Endodermal cell (in vitro differentiated cells): Measurements from ENCODE around the gene DENND1A. TPM values are rescaled to one million over a fixed set of nuclear protein-coding genes. Genes with fewer than 3 reads are reported as not detected.

Experiments used
- DNase-seq: peaks from one replicate; pipeline ENCODE4 v3.0.0-alpha.2; 2017
- H3K27ac ChIP-seq: 2 replicates; pipeline ENCODE4 v1.5.1; 2013; ENCODE audit warnings: mild to moderate bottlenecking, low read depth, low read length, moderate library complexity
- H3K27me3 ChIP-seq: 2 replicates; pipeline ENCODE4 v1.6.1; 2013; ENCODE audit warnings: mild to moderate bottlenecking, low read length, moderate library complexity; ENCODE audit not compliant: insufficient read depth, control insufficient read depth, poor library complexity, severe bottlenecking
- H3K36me3 ChIP-seq: 2 replicates; pipeline ENCODE4 v1.7.0; 2013; ENCODE audit warnings: mild to moderate bottlenecking, low read length, moderate library complexity; ENCODE audit not compliant: control insufficient read depth, insufficient read depth
- H3K4me1 ChIP-seq: one replicate; pipeline ENCODE4 v1.7.0; 2013; ENCODE audit warnings: low read length; ENCODE audit not compliant: control insufficient read depth, insufficient read depth
- H3K4me3 ChIP-seq: 2 replicates; pipeline ENCODE4 v1.5.1; 2013; ENCODE audit warnings: mild to moderate bottlenecking, low read length, moderate library complexity
- H3K9ac ChIP-seq: 2 replicates; pipeline ENCODE4 v1.6.1; 2013; ENCODE audit warnings: mild to moderate bottlenecking, low read length, moderate library complexity; ENCODE audit not compliant: poor library complexity, severe bottlenecking; ENCODE audit errors: extremely low read depth
- H3K9me3 ChIP-seq: 2 replicates; pipeline ENCODE4 v1.6.1; 2013; ENCODE audit warnings: mild to moderate bottlenecking, low read length, moderate library complexity; ENCODE audit not compliant: control insufficient read depth
- H3K27ac Mint-ChIP-seq: 2 replicates; pipeline ENCODE4 v1.8.0; 2020; ENCODE audit warnings: mixed read lengths
- H3K27me3 Mint-ChIP-seq: 2 replicates; pipeline ENCODE4 v1.8.0; 2021; ENCODE audit warnings: mild to moderate bottlenecking, mixed read lengths; ENCODE audit not compliant: insufficient read depth
- H3K36me3 Mint-ChIP-seq: 2 replicates; pipeline ENCODE4 v1.8.0; 2020; ENCODE audit warnings: low read depth, mixed read lengths
- H3K4me1 Mint-ChIP-seq: 2 replicates; pipeline ENCODE4 v1.8.0; 2020; ENCODE audit warnings: mixed read lengths
- H3K4me3 Mint-ChIP-seq: 2 replicates; pipeline ENCODE4 v1.8.0; 2020; ENCODE audit warnings: mild to moderate bottlenecking, moderate library complexity, mixed read lengths
- H3K9me3 Mint-ChIP-seq: 2 replicates; pipeline ENCODE4 v1.8.0; 2020; ENCODE audit warnings: mild to moderate bottlenecking, mixed read lengths
- CTCF ChIP-seq: fragments of 200-600 bp; sonication (generic); conservative IDR thresholded peaks from 2 replicates; pipeline ENCODE4 v1.5.0; 2021; ENCODE audit warnings: antibody characterized with exemption, mild to moderate bottlenecking
- WGBS, 2 experiments: methylation state at CpG; one replicate each; pipeline versions ENCODE4 v1.1.5 to v1.1.7; 2013; ENCODE audit warnings: missing lambda C conversion rate in 2 of 2, mixed read lengths in 1 of 2; ENCODE audit not compliant: insufficient coverage in 1 of 2, insufficient read length in 1 of 2; 5-methylcytosine and 5-hydroxymethylcytosine counted together
- total RNA-seq, 2 donors: library from RNA; stranded (reverse); fragmentation: NEBNext Ultra II Directional in 1 of 2; extraction: Animal tissue kit (Norgen Biotek cat#: 25700) in 1 of 2; gene quantifications; 2 replicates in 1 of 2; 3 replicates in 1 of 2; pipeline ENCODE4 v1.2.1, GENCODE V29; 2021

Gene DENND1A
- total RNA-seq, 2 donors from 2014 or later = 29.5 to 38.4 TPM

DNA sequence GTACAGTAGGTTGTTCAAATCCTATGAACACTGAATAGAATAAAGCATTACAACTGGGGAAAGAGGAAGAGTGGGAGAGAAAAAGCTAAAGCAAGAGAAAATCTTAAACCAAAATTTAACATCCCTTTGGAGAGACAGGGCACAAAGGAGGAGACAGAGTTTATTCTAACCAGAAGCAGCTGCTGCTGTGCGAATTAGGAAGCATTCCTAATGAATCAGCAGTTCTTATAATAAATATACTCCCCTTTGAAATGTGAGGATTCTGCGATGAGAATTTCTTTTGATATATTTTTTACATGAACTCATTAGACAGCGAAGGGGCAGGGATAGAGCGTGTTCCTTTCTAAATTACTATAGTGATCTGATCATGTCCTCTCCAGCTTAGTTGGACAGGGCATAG lies 233.4 kb downstream of the DENND1A start:
- Histone ChIP-seq H3K9ac (no peak overlapping the region), H3K4me3 (no peak overlapping the region), H3K9me3 (peaks cover under 1% of the 10 kb centered on the region), H3K27ac (no peak overlapping the region), H3K4me1 (no peaks in the 10 kb centered on the region), H3K27me3 (no peaks in the 10 kb centered on the region), H3K36me3 (no peaks in the 10 kb centered on the region)
- no peak overlapping the region for H3K27ac Mint-ChIP-seq
- no peak for TF ChIP-seq CTCF
- no peak for DNase-seq
- H3K4me3 Mint-ChIP-seq = no peak overlapping the region
- peaks cover under 1% of the 10 kb centered on the region for H3K9me3 Mint-ChIP-seq
- no peaks in the 10 kb centered on the region for H3K27me3 Mint-ChIP-seq
- H3K4me1 Mint-ChIP-seq = peaks cover 11% of the 10 kb centered on the region
- peaks cover under 1% of the 10 kb centered on the region for H3K36me3 Mint-ChIP-seq
- WGBS, 2 experiments = 100% methylated on average over 2 to 4 of the region's 4 CpGs

- Histone ChIP-seq H3K9me3 (no peaks in the 10 kb centered on the region), H3K27ac (no peak overlapping the region), H3K27me3 (no peaks in the 10 kb centered on the region), H3K4me3 (no peak overlapping the region), H3K9ac (no peak overlapping the region), H3K36me3 (no peaks in the 10 kb centered on the region), H3K4me1 (no peaks in the 10 kb centered on the region)
- 94% methylated on average over 1 of the region's 3 CpGs; no CpG with 5 or more reads in 1 of the 2 experiments for WGBS, 2 experiments
- Mint-ChIP-seq H3K27ac (no peak overlapping the region), H3K9me3 (no peaks in the 10 kb centered on the region), H3K27me3 (no peaks in the 10 kb centered on the region), H3K4me1 (peaks cover 11% of the 10 kb centered on the region), H3K36me3 (no peaks in the 10 kb centered on the region), H3K4me3 (no peak overlapping the region)
- TF ChIP-seq CTCF = no peak
- DNase-seq = no peak
These were observed 234.5 kb downstream of the DENND1A start for GRCh38 chr9:123695386-123695785.

GRCh38 chr9:123691765-123692303 lies 238.1 kb downstream of the DENND1A start:
- H3K27me3 ChIP-seq = no peaks in the 10 kb centered on the region
- no peaks in the 10 kb centered on the region for H3K4me1 ChIP-seq
- no peak for TF ChIP-seq CTCF
- no peaks in the 10 kb centered on the region for H3K27me3 Mint-ChIP-seq
- no peak overlapping the region for H3K27ac ChIP-seq
- peaks cover 2% of the 10 kb centered on the region for H3K4me1 Mint-ChIP-seq
- no peak for DNase-seq
- no peaks in the 10 kb centered on the region for H3K36me3 ChIP-seq
- 88 to 95% methylated on average over 1 to 3 of the region's 3 CpGs for WGBS, 2 experiments
- no peaks in the 10 kb centered on the region for H3K9me3 Mint-ChIP-seq
- no peak overlapping the region for H3K27ac Mint-ChIP-seq
- H3K9me3 ChIP-seq = no peaks in the 10 kb centered on the region
- no peaks in the 10 kb centered on the region for H3K36me3 Mint-ChIP-seq
- no peak overlapping the region for H3K4me3 ChIP-seq
- H3K9ac ChIP-seq = no peak overlapping the region
- no peak overlapping the region for H3K4me3 Mint-ChIP-seq
